Sigmoid colon (tissue), 7 donors: ENCODE data around the gene SHOC1. TPM values are rescaled to one million over a fixed set of nuclear protein-coding genes. Genes with fewer than 3 reads are reported as not detected.

Experiments used
- DNase-seq: peaks from one replicate; pipeline ENCODE4 v3.0.0-alpha.2; 2019
- H3K27ac ChIP-seq, 4 donors: fragments of 200-600 bp; sonication (generic); one replicate each; pipeline ENCODE4 v1.5.1; 2016 to 2019; ENCODE audit warnings: mild to moderate bottlenecking in 1 of 4
- H3K27me3 ChIP-seq, 3 donors: fragments of 200-600 bp; sonication (generic); one replicate each; pipeline ENCODE4 v1.5.1; 2019; ENCODE audit warnings: mild to moderate bottlenecking in 1 of 3
- H3K36me3 ChIP-seq, 4 donors: fragments of 200-600 bp; sonication (generic); one replicate each; pipeline ENCODE4 v1.5.1; 2016 to 2019
- H3K4me1 ChIP-seq, 4 donors: fragments of 200-600 bp; sonication (generic); one replicate each; pipeline ENCODE4 v1.5.1; 2017 to 2019
- H3K4me3 ChIP-seq, 4 donors: fragments of 200-600 bp; sonication (generic); one replicate each; pipeline ENCODE4 v1.5.1; 2017 to 2019; ENCODE audit warnings: mild to moderate bottlenecking in 2 of 4, moderate library complexity in 1 of 4
- H3K9me3 ChIP-seq, 4 donors: fragments of 200-600 bp in 3 of 4; sonication (generic) in 3 of 4; one replicate each; pipeline versions ENCODE4 v1.5.1 to v1.6.1; 2013 to 2019
- CTCF ChIP-seq, 4 experiments: fragments of 450-650 bp in 3 of 4; fragments of 200-600 bp in 1 of 4; IDR thresholded peaks; one replicate each; pipeline ENCODE4 v1.5.1; 2016 to 2019; ENCODE audit warnings: antibody characterized with exemption in 4 of 4, mild to moderate bottlenecking in 3 of 4, moderate library complexity in 2 of 4
- EP300 ChIP-seq, 4 donors: sonication (generic); formaldehyde crosslinking; IDR thresholded peaks; one replicate each; pipeline ENCODE4 v1.6.1; 2017; ENCODE audit warnings: antibody characterized with exemption in 4 of 4
- POLR2A ChIP-seq, 2 donors: fragments of 450-650 bp; IDR thresholded peaks; one replicate each; pipeline ENCODE4 v1.6.1; 2016; ENCODE audit warnings: antibody characterized with exemption in 2 of 2, mild to moderate bottlenecking in 2 of 2, moderate library complexity in 2 of 2
- POLR2AphosphoS5 ChIP-seq, 4 donors: sonication (generic); formaldehyde crosslinking; IDR thresholded peaks; one replicate each; pipeline ENCODE4 v1.6.1; 2017; ENCODE audit warnings: antibody characterized with exemption in 4 of 4
- WGBS, 2 donors: extraction: QIAGEN DNeasy Blood & Tissue Kit; methylation state at CpG; one replicate each; pipeline ENCODE4 v1.1.7; 2013; 5-methylcytosine and 5-hydroxymethylcytosine counted together
- intact Hi-C: fragments of 100-400 bp; cut with DNase I; formaldehyde crosslinking; loops from one replicate; pipeline ENCODE4 v1.15.1; 2023
- polyA plus RNA-seq, 3 donors: library from polyadenylated mRNA; stranded (reverse); fragments of 200-250 nt; gene quantifications; one replicate each; pipeline ENCODE4 v1.2.3, GENCODE V29; 2013
- total RNA-seq, 4 donors: library from RNA; depleted of rRNA; stranded (reverse); fragments of >200 nt; gene quantifications; one replicate each; pipeline ENCODE4 v1.1.0, GENCODE V29; 2016
- donor health status: healthy with polysubstance abuse.
- donor health status: Bipolar disorder and iron deficiency.
- donor health status: healthy.

SHOC1 gene
- total and polyA plus RNA-seq, 7 donors, result 0.03 TPM; not detected in 6

- intact Hi-C loops, result no loop called here
- WGBS, 2 donors, result 90 to 92% methylated on average over 1 of the region's 1 CpG
These were observed 12.5 kb upstream of the SHOC1 start for GRCh38 chr9:111807197-111807596.

GRCh38 chr9:111806259-111806658, 11.5 kb upstream of the SHOC1 start:
- no peaks in the 10 kb centered on the region for H3K36me3 ChIP-seq
- H3K4me1 ChIP-seq, result no peaks in the 10 kb centered on the region
- H3K4me3 ChIP-seq, result no peak overlapping the region
- H3K27me3 ChIP-seq, result no peaks in the 10 kb centered on the region
- TF ChIP-seq EP300 (IDR thresholded peaks at IDR 0.05), result no peak
- TF ChIP-seq CTCF (IDR thresholded peaks at IDR 0.05), result no peak
- no peak for TF ChIP-seq POLR2AphosphoS5 (IDR thresholded peaks at IDR 0.05)
- TF ChIP-seq POLR2A (IDR thresholded peaks at IDR 0.05), result no peak
- H3K9me3 ChIP-seq, result no peaks in the 10 kb centered on the region
- no peak overlapping the region for H3K27ac ChIP-seq
- WGBS, 2 donors, result 94 to 98% methylated on average over 2 of the region's 2 CpGs
- no peak for DNase-seq
- intact Hi-C loops, result no loop called here

More at GRCh38 chr9:111807197-111807596, 12.5 kb upstream of the SHOC1 start:
- TF ChIP-seq POLR2AphosphoS5 (IDR thresholded peaks at IDR 0.05), result no peak
- TF ChIP-seq EP300 (IDR thresholded peaks at IDR 0.05), result no peak
- no peak for TF ChIP-seq CTCF (IDR thresholded peaks at IDR 0.05)
- no peak for TF ChIP-seq POLR2A (IDR thresholded peaks at IDR 0.05)
- Histone ChIP-seq H3K27ac (no peak overlapping the region), H3K36me3 (no peaks in the 10 kb centered on the region), H3K9me3 (no peaks in the 10 kb centered on the region), H3K4me3 (no peak overlapping the region), H3K27me3 (no peaks in the 10 kb centered on the region), H3K4me1 (no peaks in the 10 kb centered on the region)
- DNase-seq, result no peak

GRCh38 chr9:111805830-111806241, 11.1 kb upstream of the SHOC1 start:
- 33 to 55% methylated on average over 4 of the region's 4 CpGs for WGBS, 2 donors
- no peak for TF ChIP-seq CTCF (IDR thresholded peaks at IDR 0.05)
- no peak for TF ChIP-seq POLR2A (IDR thresholded peaks at IDR 0.05)
- TF ChIP-seq POLR2AphosphoS5 (IDR thresholded peaks at IDR 0.05), result no peak
- no peak for TF ChIP-seq EP300 (IDR thresholded peaks at IDR 0.05)
- no peaks in the 10 kb centered on the region for H3K4me1 ChIP-seq
- no peak overlapping the region for H3K4me3 ChIP-seq
- DNase-seq, result no peak
- intact Hi-C loops, result no loop called here
- no peaks in the 10 kb centered on the region for H3K9me3 ChIP-seq
- H3K36me3 ChIP-seq, result no peaks in the 10 kb centered on the region
- no peaks in the 10 kb centered on the region for H3K27me3 ChIP-seq
- H3K27ac ChIP-seq, result no peak overlapping the region

GRCh38 chr9:111805262-111805661, 10.5 kb upstream of the SHOC1 start:
- no peak for TF ChIP-seq CTCF (IDR thresholded peaks at IDR 0.05)
- no peak for TF ChIP-seq POLR2AphosphoS5 (IDR thresholded peaks at IDR 0.05)
- no peak for TF ChIP-seq EP300 (IDR thresholded peaks at IDR 0.05)
- no peak for TF ChIP-seq POLR2A (IDR thresholded peaks at IDR 0.05)
- DNase-seq, result no peak
- no peak overlapping the region for H3K4me3 ChIP-seq
- no peaks in the 10 kb centered on the region for H3K4me1 ChIP-seq
- no peaks in the 10 kb centered on the region for H3K9me3 ChIP-seq
- 97 to 99% methylated on average over 2 of the region's 2 CpGs for WGBS, 2 donors
- no peak overlapping the region for H3K27ac ChIP-seq
- H3K27me3 ChIP-seq, result no peaks in the 10 kb centered on the region
- no peaks in the 10 kb centered on the region for H3K36me3 ChIP-seq
- intact Hi-C loops, result no loop called here

- no peaks in the 10 kb centered on the region for H3K27me3 ChIP-seq
- no peak overlapping the region for H3K4me3 ChIP-seq
- H3K4me1 ChIP-seq, result no peaks in the 10 kb centered on the region
- TF ChIP-seq EP300 (IDR thresholded peaks at IDR 0.05) (no peak), POLR2AphosphoS5 (IDR thresholded peaks at IDR 0.05) (no peak), POLR2A (IDR thresholded peaks at IDR 0.05) (no peak), CTCF (IDR thresholded peaks at IDR 0.05) (no peak)
- 91 to 99% methylated on average over 2 of the region's 2 CpGs for WGBS, 2 donors
- H3K27ac ChIP-seq, result no peak overlapping the region
- H3K36me3 ChIP-seq, result no peaks in the 10 kb centered on the region
- H3K9me3 ChIP-seq, result no peaks in the 10 kb centered on the region
- no peak for DNase-seq
- intact Hi-C loops, result no loop called here
These were observed 9.9 kb upstream of the SHOC1 start for GRCh38 chr9:111804636-111805035.
